H1 (cell line): ENCODE results near the gene DGKZ. TPM values are rescaled to one million over a fixed set of nuclear protein-coding genes. Genes with fewer than 3 reads are reported as not detected.

Experiments
- CHD7 ChIP-seq: fragments of 300-600 bp; sonication (generic); IDR thresholded peaks from 2 replicates; pipeline ENCODE4 v1.7.1; 2012; ENCODE audit warnings: low read length, moderate library complexity, mild to moderate bottlenecking, inconsistent platforms; ENCODE audit not compliant: insufficient replicate concordance
- GTF2F1 ChIP-seq: IDR thresholded peaks from 2 replicates; pipeline ENCODE4 v1.6.1; 2012; ENCODE audit warnings: low read depth, low read length, improper control_type of control experiment, borderline replicate concordance
- KDM1A ChIP-seq: fragments of 200-600, 300-600 bp; sonication (generic); IDR thresholded peaks from 2 replicates; pipeline ENCODE4 v1.7.1; 2016; ENCODE audit warnings: mild to moderate bottlenecking, low read length, borderline replicate concordance
- PHF8 ChIP-seq: fragments of 200-600 bp; sonication (generic); conservative IDR thresholded peaks from 2 replicates; pipeline ENCODE4 v1.7.1; 2012; ENCODE audit warnings: low read depth, mild to moderate bottlenecking, inconsistent platforms, low read length, moderate library complexity
- RNF2 ChIP-seq: fragments of 200-900, 300-1000 bp; sonication (generic); IDR thresholded peaks from 2 replicates; pipeline ENCODE4 v1.7.1; 2016; ENCODE audit warnings: borderline replicate concordance, low read depth, mild to moderate bottlenecking, antibody characterized with exemption, low read length; ENCODE audit not compliant: poor library complexity, severe bottlenecking; ENCODE audit errors: missing control alignments
- polyA plus RNA-seq, 7 experiments: library from polyadenylated mRNA; depleted of rRNA in 3 of 7; stranded (reverse) in 5 of 7; unstranded in 2 of 7; fragments of >200 nt in 5 of 7; fragments of 200-250 nt in 2 of 7; gene quantifications; 1 replicate in 5 of 7; 2 replicates in 1 of 7; 4 replicates in 1 of 7; pipeline versions ENCODE4 v1.2.1 to v1.2.3, GENCODE V29; 2011 to 2013; ENCODE audit warnings: missing spikeins in 2 of 7, mixed read lengths in 2 of 7
- total RNA-seq: library from RNA; stranded (reverse); fragmentation: NEBNext Ultra II Directional; extraction: Animal tissue kit (Norgen Biotek cat#: 25700); gene quantifications from 2 replicates; pipeline ENCODE4 v1.2.1, GENCODE V29; 2021

The DGKZ gene
- total and polyA plus RNA-seq, 2 of the 8 experiments (the other 6 are each of a cell fraction or from before 2014, with no cell fraction given), result 84.4 to 184 TPM

- TF ChIP-seq CHD7 (no peak), PHF8 (no peak), RNF2 (no peak), KDM1A (no peak), GTF2F1 (no peak)
These were observed 16.8 kb downstream of the DGKZ start (continued) for GRCh38 chr11:46364056-46364455.
